ENCODE results near the gene GRIFIN.

GRIFIN gene

GRCh38 chr7:2431260-2431867, 44.8 kb downstream of the GRIFIN start:
- peak; percentile 39 for DNase-seq

- no peak for DNase-seq
Observed at GRCh38 chr7:2425749-2426148, 50.4 kb downstream of the GRIFIN start.

All from CD4-positive, alpha-beta T cell treated with Interleukin-4 for 4 hours (primary cell).